A673 (cell line): ENCODE results near the gene POLN.

Source experiments
- EZH2 ChIP-seq: fragments of 200-600 bp; sonication (generic); IDR thresholded peaks from 2 replicates; pipeline ENCODE4 v1.6.1; 2017; ENCODE audit warnings: borderline replicate concordance, low read depth, mild to moderate bottlenecking, mixed read lengths, antibody characterized with exemption, low read length; ENCODE audit not compliant: poor library complexity, severe bottlenecking
- TF ChIP-seq, protein P1 (sequence below): fragments of 300-800, 200-600 bp; sonication (generic); conservative IDR thresholded peaks from 2 replicates; pipeline ENCODE4 v1.5.1; 2017; ENCODE audit warnings: low read depth, mild to moderate bottlenecking, antibody characterized with exemption, low read length, moderate library complexity, mixed read lengths

DNA sequence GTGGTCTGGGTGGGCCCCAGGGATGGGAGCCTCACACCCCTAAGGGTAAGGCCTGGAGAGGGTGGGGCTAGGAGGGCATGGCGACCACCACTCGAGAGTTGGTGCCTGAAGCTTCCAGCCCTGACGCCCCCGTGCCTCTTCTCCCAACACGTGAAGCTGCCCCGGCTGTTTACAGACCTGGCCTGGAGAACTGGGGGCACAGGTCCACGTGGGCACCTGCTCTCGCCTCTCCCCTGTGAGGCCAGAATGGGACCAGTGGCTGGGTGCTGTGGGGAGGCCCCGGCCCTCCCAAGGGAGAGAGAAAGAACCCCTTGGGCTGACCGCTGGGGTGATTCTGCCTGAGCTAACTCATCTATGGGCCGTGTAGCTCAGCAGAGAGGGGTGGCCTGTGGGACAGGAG is 167.3 kb downstream of the POLN start:
- TF ChIP-seq, protein P1, sequence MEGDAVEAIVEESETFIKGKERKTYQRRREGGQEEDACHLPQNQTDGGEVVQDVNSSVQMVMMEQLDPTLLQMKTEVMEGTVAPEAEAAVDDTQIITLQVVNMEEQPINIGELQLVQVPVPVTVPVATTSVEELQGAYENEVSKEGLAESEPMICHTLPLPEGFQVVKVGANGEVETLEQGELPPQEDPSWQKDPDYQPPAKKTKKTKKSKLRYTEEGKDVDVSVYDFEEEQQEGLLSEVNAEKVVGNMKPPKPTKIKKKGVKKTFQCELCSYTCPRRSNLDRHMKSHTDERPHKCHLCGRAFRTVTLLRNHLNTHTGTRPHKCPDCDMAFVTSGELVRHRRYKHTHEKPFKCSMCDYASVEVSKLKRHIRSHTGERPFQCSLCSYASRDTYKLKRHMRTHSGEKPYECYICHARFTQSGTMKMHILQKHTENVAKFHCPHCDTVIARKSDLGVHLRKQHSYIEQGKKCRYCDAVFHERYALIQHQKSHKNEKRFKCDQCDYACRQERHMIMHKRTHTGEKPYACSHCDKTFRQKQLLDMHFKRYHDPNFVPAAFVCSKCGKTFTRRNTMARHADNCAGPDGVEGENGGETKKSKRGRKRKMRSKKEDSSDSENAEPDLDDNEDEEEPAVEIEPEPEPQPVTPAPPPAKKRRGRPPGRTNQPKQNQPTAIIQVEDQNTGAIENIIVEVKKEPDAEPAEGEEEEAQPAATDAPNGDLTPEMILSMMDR = no peak
- no peak for TF ChIP-seq EZH2
